ENCODE measurements around the gene HECTD1. TPM values are rescaled to one million over a fixed set of nuclear protein-coding genes. Genes with fewer than 3 reads are reported as not detected.

Gene HECTD1
- total RNA-seq, 3 donors from 2014 or later (not counting 1 experiment from before 2014, with no cell fraction given) = 162 to 202 (median 179) TPM

DNA sequence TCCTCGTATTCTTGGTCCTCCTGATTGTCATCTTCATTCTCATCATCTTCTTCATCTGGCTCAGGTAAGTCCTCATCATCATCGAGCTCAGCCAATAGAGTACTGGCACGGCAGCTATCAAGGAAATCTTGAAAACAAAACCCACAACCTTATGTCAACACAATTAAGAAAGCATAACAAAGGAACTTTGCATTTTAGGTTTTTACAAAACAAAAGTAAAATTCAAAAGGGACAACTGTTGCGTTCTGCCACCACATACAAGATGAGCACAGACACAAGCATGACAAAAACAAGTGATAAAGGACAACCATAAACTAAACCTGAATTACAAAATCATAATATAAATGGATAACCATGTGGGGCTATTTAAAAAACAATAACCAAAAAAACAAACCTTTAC, 84.7 kb downstream of the HECTD1 start:
- H3K27me3 ChIP-seq (ENCODE audit: control insufficient read depth, insufficient read depth, low read length) = no peaks in the 10 kb centered on the region

DNA sequence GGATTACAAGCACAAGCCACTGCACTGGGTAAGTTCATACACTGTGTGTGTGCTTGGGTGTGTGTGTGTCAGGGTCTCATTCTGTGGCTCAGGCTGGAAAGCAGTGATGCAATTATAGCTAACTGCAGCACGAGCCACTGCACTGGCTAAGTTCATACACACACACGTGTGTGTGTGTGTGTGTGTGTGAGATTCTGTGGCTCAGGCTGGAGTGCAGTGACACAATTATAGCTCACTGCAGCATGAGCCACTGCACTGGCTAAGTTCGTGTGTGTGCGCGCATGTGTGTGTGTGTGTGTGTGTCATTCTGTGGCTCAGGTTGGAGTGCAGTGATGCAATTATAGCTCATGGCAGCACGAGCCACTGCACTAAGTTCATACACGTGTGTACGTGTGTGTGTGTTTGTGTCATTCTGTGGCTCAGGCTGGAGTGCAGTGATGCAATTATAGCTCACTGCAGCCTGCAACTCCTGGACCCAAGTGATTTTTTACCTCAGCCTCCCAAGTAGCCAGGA, 85.4 kb downstream of the HECTD1 start:
- H3K36me3 Mint-ChIP-seq = peaks cover 15% of the 10 kb centered on the region
- H3K4me1 ChIP-seq (ENCODE audit: control insufficient read depth, insufficient read depth, low read length) = peaks cover 18% of the 10 kb centered on the region
- intact Hi-C loops (cut with micrococcal nuclease) = no loop called here
- peaks cover 11 to 12% of the 10 kb centered on the region in 2 donors for H3K4me1 Mint-ChIP-seq
- H3K4me3 ChIP-seq (ENCODE audit: low read length) = no peak overlapping the region
- H3K27me3 ChIP-seq (ENCODE audit: control insufficient read depth, insufficient read depth, low read length) = no peaks in the 10 kb centered on the region
- H3K36me3 ChIP-seq (ENCODE audit: control insufficient read depth, insufficient read depth, low read length) = peaks cover 57% of the 10 kb centered on the region
- no peak overlapping the region for H3K4me3 Mint-ChIP-seq
- no peak overlapping the region for H3K27ac Mint-ChIP-seq
- WGBS (ENCODE audit: insufficient coverage) = 91% methylated on average over 8 of the region's 8 CpGs
- TF ChIP-seq, protein P1, sequence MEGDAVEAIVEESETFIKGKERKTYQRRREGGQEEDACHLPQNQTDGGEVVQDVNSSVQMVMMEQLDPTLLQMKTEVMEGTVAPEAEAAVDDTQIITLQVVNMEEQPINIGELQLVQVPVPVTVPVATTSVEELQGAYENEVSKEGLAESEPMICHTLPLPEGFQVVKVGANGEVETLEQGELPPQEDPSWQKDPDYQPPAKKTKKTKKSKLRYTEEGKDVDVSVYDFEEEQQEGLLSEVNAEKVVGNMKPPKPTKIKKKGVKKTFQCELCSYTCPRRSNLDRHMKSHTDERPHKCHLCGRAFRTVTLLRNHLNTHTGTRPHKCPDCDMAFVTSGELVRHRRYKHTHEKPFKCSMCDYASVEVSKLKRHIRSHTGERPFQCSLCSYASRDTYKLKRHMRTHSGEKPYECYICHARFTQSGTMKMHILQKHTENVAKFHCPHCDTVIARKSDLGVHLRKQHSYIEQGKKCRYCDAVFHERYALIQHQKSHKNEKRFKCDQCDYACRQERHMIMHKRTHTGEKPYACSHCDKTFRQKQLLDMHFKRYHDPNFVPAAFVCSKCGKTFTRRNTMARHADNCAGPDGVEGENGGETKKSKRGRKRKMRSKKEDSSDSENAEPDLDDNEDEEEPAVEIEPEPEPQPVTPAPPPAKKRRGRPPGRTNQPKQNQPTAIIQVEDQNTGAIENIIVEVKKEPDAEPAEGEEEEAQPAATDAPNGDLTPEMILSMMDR (IDR thresholded peaks at IDR 0.05) = no peak
- H3K9me3 Mint-ChIP-seq = no peaks in the 10 kb centered on the region
- H3K27ac ChIP-seq (ENCODE audit: low read length) = no peak overlapping the region
- ATAC-seq (no peak), DNase-seq (no peak)
- H3K9me3 ChIP-seq (ENCODE audit: control insufficient read depth, insufficient read depth, low read length) = no peaks in the 10 kb centered on the region
- peaks cover 0 to 2% of the 10 kb centered on the region in 2 donors for H3K27me3 Mint-ChIP-seq (ENCODE audit: low read depth in 2 of 2)

More for the DNA sequence above, 84.7 kb downstream of the HECTD1 start:
- H3K9me3 Mint-ChIP-seq = no peaks in the 10 kb centered on the region
- Histone ChIP-seq H3K4me3 (ENCODE audit: low read length) (no peak overlapping the region), H3K36me3 (ENCODE audit: control insufficient read depth, insufficient read depth, low read length) (peaks cover 50% of the 10 kb centered on the region), H3K4me1 (ENCODE audit: control insufficient read depth, insufficient read depth, low read length) (peaks cover 22% of the 10 kb centered on the region), H3K9me3 (ENCODE audit: control insufficient read depth, insufficient read depth, low read length) (no peaks in the 10 kb centered on the region), H3K27ac (ENCODE audit: low read length) (no peak overlapping the region)
- intact Hi-C loops (cut with micrococcal nuclease) = no loop called here
- no peak overlapping the region for H3K27ac Mint-ChIP-seq
- H3K4me3 Mint-ChIP-seq = no peak overlapping the region
- ATAC-seq (no peak), DNase-seq (no peak)
- peaks cover 0 to 2% of the 10 kb centered on the region in 2 donors for H3K27me3 Mint-ChIP-seq (ENCODE audit: low read depth in 2 of 2)
- 98% methylated on average over 3 of the region's 4 CpGs for WGBS (ENCODE audit: insufficient coverage)
- peaks cover 15 to 17% of the 10 kb centered on the region in 2 donors for H3K4me1 Mint-ChIP-seq
- TF ChIP-seq, protein P1 (IDR thresholded peaks at IDR 0.05) = no peak
- H3K36me3 Mint-ChIP-seq = peaks cover 17% of the 10 kb centered on the region

DNA sequence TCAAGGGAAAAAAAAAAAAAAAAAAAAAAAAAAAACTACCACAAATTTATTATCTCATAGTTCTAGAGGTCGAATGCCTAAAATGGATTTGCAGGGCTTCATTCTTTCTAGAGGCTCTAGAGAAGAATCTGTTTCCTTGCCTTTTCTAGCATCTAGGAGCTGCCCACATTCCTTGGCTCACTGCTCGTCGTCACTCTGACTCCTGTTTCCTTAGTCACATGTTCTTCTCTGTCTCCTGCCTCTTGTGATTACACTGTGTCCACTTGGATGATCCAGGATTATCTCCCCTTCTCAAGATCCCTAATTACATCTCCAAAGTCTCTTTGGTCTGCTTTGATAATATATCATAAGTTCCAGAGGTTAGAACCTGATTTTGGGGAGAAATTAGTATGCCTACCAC, 88.7 kb downstream of the HECTD1 start:
- Histone ChIP-seq H3K36me3 (ENCODE audit: control insufficient read depth, insufficient read depth, low read length) (peaks cover 83% of the 10 kb centered on the region), H3K27ac (ENCODE audit: low read length) (no peak overlapping the region), H3K4me3 (ENCODE audit: low read length) (no peak overlapping the region), H3K4me1 (ENCODE audit: control insufficient read depth, insufficient read depth, low read length) (no peaks in the 10 kb centered on the region), H3K9me3 (ENCODE audit: control insufficient read depth, insufficient read depth, low read length) (no peaks in the 10 kb centered on the region), H3K27me3 (ENCODE audit: control insufficient read depth, insufficient read depth, low read length) (no peaks in the 10 kb centered on the region)
- H3K36me3 Mint-ChIP-seq = peaks cover 22% of the 10 kb centered on the region
- H3K9me3 Mint-ChIP-seq = no peaks in the 10 kb centered on the region
- TF ChIP-seq, protein P1 (IDR thresholded peaks at IDR 0.05) = no peak
- no peak for ATAC-seq
- H3K27me3 Mint-ChIP-seq (ENCODE audit: low read depth in 2 of 2) = peaks cover 0 to 2% of the 10 kb centered on the region in 2 donors
- 98% methylated on average over 3 of the region's 3 CpGs for WGBS (ENCODE audit: insufficient coverage)
- intact Hi-C loops (cut with micrococcal nuclease) = no loop called here
- DNase-seq = no peak
- H3K4me3 Mint-ChIP-seq = no peak overlapping the region
- H3K27ac Mint-ChIP-seq = no peak overlapping the region
- peaks cover under 1% of the 10 kb centered on the region in 2 donors for H3K4me1 Mint-ChIP-seq

DNA sequence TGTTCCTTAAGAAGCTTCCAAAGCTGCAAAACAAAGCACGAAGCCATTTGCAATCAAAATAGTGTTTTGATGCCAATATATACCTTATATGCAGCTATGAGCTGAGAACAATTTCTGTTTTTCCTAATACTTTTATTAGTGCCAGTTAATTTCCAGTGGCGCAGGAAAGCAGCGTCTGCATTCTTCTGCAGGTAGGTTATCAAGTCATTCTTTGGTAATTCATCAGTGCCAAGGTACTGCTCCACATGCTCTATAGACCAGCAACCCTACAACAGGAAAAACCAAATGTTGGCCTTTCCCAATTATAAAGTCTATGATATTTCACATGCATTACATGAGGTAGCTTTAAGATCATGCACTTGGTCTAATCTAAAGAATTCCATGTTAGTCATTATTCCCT, 93.8 kb downstream of the HECTD1 start:
- 84% methylated on average over 3 of the region's 3 CpGs for WGBS (ENCODE audit: insufficient coverage)

More for the DNA sequence above, 93.8 kb downstream of the HECTD1 start:
- Mint-ChIP-seq H3K27me3 (ENCODE audit: low read depth in 2 of 2) (no peaks in the 10 kb centered on the region), H3K27ac (no peak overlapping the region), H3K9me3 (no peaks in the 10 kb centered on the region), H3K36me3 (peaks cover 7% of the 10 kb centered on the region), H3K4me3 (no peak overlapping the region), H3K4me1 (no peaks in the 10 kb centered on the region)
- Histone ChIP-seq H3K27me3 (ENCODE audit: control insufficient read depth, insufficient read depth, low read length) (no peaks in the 10 kb centered on the region), H3K9me3 (ENCODE audit: control insufficient read depth, insufficient read depth, low read length) (no peaks in the 10 kb centered on the region), H3K4me1 (ENCODE audit: control insufficient read depth, insufficient read depth, low read length) (no peaks in the 10 kb centered on the region), H3K4me3 (ENCODE audit: low read length) (no peak overlapping the region), H3K36me3 (ENCODE audit: control insufficient read depth, insufficient read depth, low read length) (peaks cover 86% of the 10 kb centered on the region), H3K27ac (ENCODE audit: low read length) (no peak overlapping the region)
- ATAC-seq (no peak), DNase-seq (no peak)
- intact Hi-C loops (cut with micrococcal nuclease) = no loop called here
- TF ChIP-seq, protein P1 (IDR thresholded peaks at IDR 0.05) = no peak
